Measurements from ENCODE around the gene COG2.

DNA sequence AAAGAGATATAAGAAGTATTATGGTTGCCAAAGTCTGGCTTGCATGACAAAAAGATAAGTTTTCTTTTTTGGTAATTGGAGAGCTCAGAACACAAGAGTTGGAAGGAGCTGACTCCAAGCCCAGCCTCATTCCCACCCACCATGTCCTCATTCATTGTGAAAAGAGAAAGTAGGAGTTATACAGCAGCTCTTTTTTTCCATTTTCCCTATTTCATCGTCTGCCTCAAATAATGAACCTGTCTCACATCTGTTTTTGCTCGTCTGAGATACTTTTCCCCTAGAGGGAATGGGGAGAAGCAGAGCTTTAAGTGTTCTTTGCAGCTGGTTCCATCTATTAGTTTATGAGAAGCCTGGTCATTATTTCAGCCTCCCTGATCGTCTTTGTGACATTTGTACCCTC, 36.9 kb downstream of the COG2 start:
- TF ChIP-seq POLR2A (IDR thresholded peaks at IDR 0.05; ENCODE audit: low read length) (no peak), GATA1 (IDR thresholded peaks at IDR 0.05; ENCODE audit: low read depth, low read length) (no peak)

Measured in erythroblast (primary cell).